ENCODE data around the gene PXYLP1. TPM values are rescaled to one million over a fixed set of nuclear protein-coding genes. Genes with fewer than 3 reads are reported as not detected.

Gene PXYLP1
- total and polyA plus RNA-seq, 2 donors (not counting 1 experiment from before 2014, with no cell fraction given): 1.4 to 4.5 TPM

GRCh38 chr3:141250828-141251227 is 19.2 kb downstream of the PXYLP1 start:
- Histone ChIP-seq H3K36me3 (replicated peaks in 1 of 2; ENCODE audit: control extremely low read depth in 1 of 2, control insufficient read depth in 1 of 2, extremely low read depth in 1 of 2, insufficient read depth in 2 of 2, low read length in 1 of 2) (no peaks in the 10 kb centered on the region), H3K4me1 (ENCODE audit: control insufficient read depth in 2 of 2, insufficient read depth in 2 of 2, low read length in 2 of 2) (no peaks in the 10 kb centered on the region), H3K27ac (ENCODE audit: low read length in 2 of 2) (no peak overlapping the region), H3K4me3 (ENCODE audit: control extremely low read depth in 1 of 5, extremely low read depth in 1 of 5, insufficient read depth in 1 of 5, low read depth in 2 of 5, low read length in 4 of 5) (no peak overlapping the region), H3K9ac (ENCODE audit: low read length) (no peak overlapping the region), H2AFZ (ENCODE audit: insufficient read depth, low read depth, low read length, poor library complexity, severe bottlenecking) (no peak overlapping the region), H4K20me1 (ENCODE audit: control insufficient read depth, insufficient read depth, low read length, poor library complexity, severe bottlenecking) (no peaks in the 10 kb centered on the region), H3K27me3 (replicated peaks in 1 of 4; ENCODE audit: control extremely low read depth in 1 of 4, control insufficient read depth in 3 of 4, insufficient read depth in 4 of 4, low read length in 3 of 4) (no peaks in the 10 kb centered on the region), H3K9me3 (ENCODE audit: control extremely low read depth in 1 of 3, control insufficient read depth in 2 of 3, insufficient read depth in 1 of 3, low read length in 2 of 3) (no peaks in the 10 kb centered on the region), H3K79me2 (ENCODE audit: control insufficient read depth, insufficient read depth, low read length) (no peaks in the 10 kb centered on the region), H3K4me2 (replicated peaks; ENCODE audit: low read depth, low read length, poor library complexity, severe bottlenecking) (no peak overlapping the region)
- ATAC-seq (ENCODE audit: low read depth) (no peak), DNase-seq (no peak)
- intact Hi-C loops (cut with micrococcal nuclease): no loop called here
- Mint-ChIP-seq H3K4me3 (no peak overlapping the region), H3K27ac (no peak overlapping the region), H3K27me3 (no peaks in the 10 kb centered on the region), H3K4me1 (no peaks in the 10 kb centered on the region), H3K9me3 (ENCODE audit: insufficient read depth) (no peaks in the 10 kb centered on the region)
- POLR2A ChIA-PET: no interaction called here
- TF ChIP-seq CTCF (IDR thresholded peaks at IDR 0.05) (no peak), EZH2 (IDR thresholded peaks at IDR 0.05; ENCODE audit: borderline replicate concordance, insufficient read depth, low read depth, low read length, poor library complexity, severe bottlenecking) (no peak)
- CTCF ChIA-PET: no interaction called here
- WGBS (ENCODE audit: insufficient coverage): 100% methylated on average over 1 of the region's 4 CpGs

- intact Hi-C loops (cut with micrococcal nuclease): no loop called here
- TF ChIP-seq CTCF (IDR thresholded peaks at IDR 0.05) (no peak), EZH2 (IDR thresholded peaks at IDR 0.05; ENCODE audit: borderline replicate concordance, insufficient read depth, low read depth, low read length, poor library complexity, severe bottlenecking) (no peak)
- H3K36me3 ChIP-seq (replicated peaks in 1 of 2; ENCODE audit: control extremely low read depth in 1 of 2, control insufficient read depth in 1 of 2, extremely low read depth in 1 of 2, insufficient read depth in 2 of 2, low read length in 1 of 2): no peaks in the 10 kb centered on the region
- no peaks in the 10 kb centered on the region for H3K27me3 Mint-ChIP-seq
- no peak for ATAC-seq (ENCODE audit: low read depth)
- no peaks in the 10 kb centered on the region for H3K27me3 ChIP-seq (replicated peaks in 1 of 4; ENCODE audit: control extremely low read depth in 1 of 4, control insufficient read depth in 3 of 4, insufficient read depth in 4 of 4, low read length in 3 of 4)
- no peak overlapping the region for H2AFZ ChIP-seq (ENCODE audit: insufficient read depth, low read depth, low read length, poor library complexity, severe bottlenecking)
- H3K4me1 ChIP-seq (ENCODE audit: control insufficient read depth in 2 of 2, insufficient read depth in 2 of 2, low read length in 2 of 2): no peaks in the 10 kb centered on the region
- no peak for DNase-seq
- no peak overlapping the region for H3K4me3 Mint-ChIP-seq
- H3K9me3 Mint-ChIP-seq (ENCODE audit: insufficient read depth): no peaks in the 10 kb centered on the region
- no peak overlapping the region for H3K27ac ChIP-seq (ENCODE audit: low read length in 2 of 2)
- H3K4me1 Mint-ChIP-seq: no peaks in the 10 kb centered on the region
- no peaks in the 10 kb centered on the region for H4K20me1 ChIP-seq (ENCODE audit: control insufficient read depth, insufficient read depth, low read length, poor library complexity, severe bottlenecking)
- no peak overlapping the region for H3K9ac ChIP-seq (ENCODE audit: low read length)
- ChIA-PET POLR2A (no interaction called here), CTCF (no interaction called here)
- H3K4me3 ChIP-seq (ENCODE audit: control extremely low read depth in 1 of 5, extremely low read depth in 1 of 5, insufficient read depth in 1 of 5, low read depth in 2 of 5, low read length in 4 of 5): no peak overlapping the region
- H3K9me3 ChIP-seq (ENCODE audit: control extremely low read depth in 1 of 3, control insufficient read depth in 2 of 3, insufficient read depth in 1 of 3, low read length in 2 of 3): peaks cover 0 to 2% (median 0%) of the 10 kb centered on the region in 3 donors
- no peaks in the 10 kb centered on the region for H3K79me2 ChIP-seq (ENCODE audit: control insufficient read depth, insufficient read depth, low read length)
- H3K4me2 ChIP-seq (replicated peaks; ENCODE audit: low read depth, low read length, poor library complexity, severe bottlenecking): no peak overlapping the region
- H3K27ac Mint-ChIP-seq: no peak overlapping the region
- WGBS (ENCODE audit: insufficient coverage): 80% methylated on average over 1 of the region's 2 CpGs
Observed at GRCh38 chr3:141253326-141253725, 21.7 kb downstream of the PXYLP1 start.

Data from B cell (primary cell).